Upper lobe of right lung (tissue), 1 donor: ENCODE results near the gene CDH15. TPM values are rescaled to one million over a fixed set of nuclear protein-coding genes. Genes with fewer than 3 reads are reported as not detected.
"Not testable (repeated sequence)": the region's sequence is repeated elsewhere in the genome, so short reads cannot be mapped to it uniquely, and the experiment has no call there.

ENCODE experiments used
- ATAC-seq: fragments of 200-7000 bp; cut with Tn5 transposase; one replicate; pipeline ENCODE4 v1.9.1; 2020; ENCODE audit warnings: mild to moderate bottlenecking, moderate library complexity
- DNase-seq: peaks from one replicate; pipeline ENCODE4 v3.0.0-alpha.2; 2020
- H3K27ac ChIP-seq: fragments of 200-600 bp; one replicate; pipeline ENCODE4 v1.8.0; 2022
- H3K27me3 ChIP-seq: fragments of 200-600 bp; one replicate; pipeline ENCODE4 v1.8.0; 2022; ENCODE audit warnings: mild to moderate bottlenecking
- H3K36me3 ChIP-seq: fragments of 200-600 bp; one replicate; pipeline ENCODE4 v1.8.0; 2022
- H3K4me1 ChIP-seq: fragments of 200-600 bp; one replicate; pipeline ENCODE4 v1.8.0; 2022
- H3K4me3 ChIP-seq: fragments of 200-600 bp; one replicate; pipeline ENCODE4 v1.8.0; 2022; ENCODE audit warnings: mild to moderate bottlenecking
- H3K9me3 ChIP-seq: fragments of 200-600 bp; one replicate; pipeline ENCODE4 v1.8.0; 2022
- intact Hi-C: fragments of 100-400 bp; cut with DNase I; formaldehyde crosslinking; loops from one replicate; pipeline ENCODE4 v1.11.0; 2022
- total RNA-seq: library from RNA; stranded (reverse); fragmentation: NEBNext Ultra II Directional; extraction: Animal tissue kit (Norgen Biotek cat#: 25700); gene quantifications from one replicate; pipeline ENCODE4 v1.2.1, GENCODE V29; 2021
- TF ChIP-seq, protein P1 (sequence below): fragments of 200-600 bp; IDR thresholded peaks from one replicate; pipeline ENCODE4 v1.8.0; 2022; ENCODE audit warnings: antibody characterized with exemption
- donor health status: DM: no; HTN: yes; CAD: no; lungs with severe emphysema.

The CDH15 gene
- total RNA-seq, 1 donor from 2014 or later = 0.43 TPM

DNA sequence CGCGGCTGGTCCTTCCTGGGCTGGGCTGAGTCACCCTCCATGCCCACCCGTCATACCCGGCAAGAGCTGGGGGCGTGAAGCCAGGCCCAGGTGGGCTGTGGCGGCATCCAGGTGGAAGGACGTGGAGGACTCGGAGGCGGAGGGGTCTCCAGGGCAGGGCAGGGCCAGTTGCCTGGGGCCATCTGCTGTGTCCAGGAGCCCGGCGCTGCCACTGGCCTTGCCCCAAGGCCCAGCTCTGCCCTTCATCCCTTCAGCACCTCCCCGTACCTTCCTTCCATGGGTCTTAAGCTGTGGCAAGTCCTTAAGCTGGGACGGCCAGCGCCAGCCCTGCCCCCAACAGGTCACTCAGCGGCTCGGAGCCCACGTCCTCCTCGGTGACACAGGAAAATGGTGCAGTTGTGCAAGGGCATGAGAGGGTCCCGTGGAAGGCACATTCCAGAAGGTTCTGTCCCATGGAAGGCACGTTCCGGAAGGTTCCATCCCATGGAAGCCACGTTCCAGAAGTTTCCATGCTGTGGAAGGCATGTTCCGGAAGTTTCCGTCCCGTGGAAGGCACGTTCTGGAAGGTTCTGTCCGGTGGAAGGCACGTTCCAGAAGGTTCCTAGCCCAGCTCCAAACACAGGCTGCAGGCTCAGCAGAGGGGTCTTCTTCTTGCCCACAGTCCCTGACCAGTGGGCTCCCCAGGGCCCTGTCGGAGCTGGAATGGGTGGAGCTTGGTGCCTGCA is 10.4 kb upstream of the CDH15 start:
- intact Hi-C loops = no loop called here
- H3K36me3 ChIP-seq = no peaks in the 10 kb centered on the region
- H3K27ac ChIP-seq = no peak overlapping the region
- TF ChIP-seq, protein P1, sequence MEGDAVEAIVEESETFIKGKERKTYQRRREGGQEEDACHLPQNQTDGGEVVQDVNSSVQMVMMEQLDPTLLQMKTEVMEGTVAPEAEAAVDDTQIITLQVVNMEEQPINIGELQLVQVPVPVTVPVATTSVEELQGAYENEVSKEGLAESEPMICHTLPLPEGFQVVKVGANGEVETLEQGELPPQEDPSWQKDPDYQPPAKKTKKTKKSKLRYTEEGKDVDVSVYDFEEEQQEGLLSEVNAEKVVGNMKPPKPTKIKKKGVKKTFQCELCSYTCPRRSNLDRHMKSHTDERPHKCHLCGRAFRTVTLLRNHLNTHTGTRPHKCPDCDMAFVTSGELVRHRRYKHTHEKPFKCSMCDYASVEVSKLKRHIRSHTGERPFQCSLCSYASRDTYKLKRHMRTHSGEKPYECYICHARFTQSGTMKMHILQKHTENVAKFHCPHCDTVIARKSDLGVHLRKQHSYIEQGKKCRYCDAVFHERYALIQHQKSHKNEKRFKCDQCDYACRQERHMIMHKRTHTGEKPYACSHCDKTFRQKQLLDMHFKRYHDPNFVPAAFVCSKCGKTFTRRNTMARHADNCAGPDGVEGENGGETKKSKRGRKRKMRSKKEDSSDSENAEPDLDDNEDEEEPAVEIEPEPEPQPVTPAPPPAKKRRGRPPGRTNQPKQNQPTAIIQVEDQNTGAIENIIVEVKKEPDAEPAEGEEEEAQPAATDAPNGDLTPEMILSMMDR = no peak
- peaks cover 6% of the 10 kb centered on the region for H3K27me3 ChIP-seq
- H3K9me3 ChIP-seq = no peaks in the 10 kb centered on the region
- DNase-seq (no peak), ATAC-seq (no peak)
- peaks cover 3% of the 10 kb centered on the region for H3K4me1 ChIP-seq
- H3K4me3 ChIP-seq = no peak overlapping the region

DNA sequence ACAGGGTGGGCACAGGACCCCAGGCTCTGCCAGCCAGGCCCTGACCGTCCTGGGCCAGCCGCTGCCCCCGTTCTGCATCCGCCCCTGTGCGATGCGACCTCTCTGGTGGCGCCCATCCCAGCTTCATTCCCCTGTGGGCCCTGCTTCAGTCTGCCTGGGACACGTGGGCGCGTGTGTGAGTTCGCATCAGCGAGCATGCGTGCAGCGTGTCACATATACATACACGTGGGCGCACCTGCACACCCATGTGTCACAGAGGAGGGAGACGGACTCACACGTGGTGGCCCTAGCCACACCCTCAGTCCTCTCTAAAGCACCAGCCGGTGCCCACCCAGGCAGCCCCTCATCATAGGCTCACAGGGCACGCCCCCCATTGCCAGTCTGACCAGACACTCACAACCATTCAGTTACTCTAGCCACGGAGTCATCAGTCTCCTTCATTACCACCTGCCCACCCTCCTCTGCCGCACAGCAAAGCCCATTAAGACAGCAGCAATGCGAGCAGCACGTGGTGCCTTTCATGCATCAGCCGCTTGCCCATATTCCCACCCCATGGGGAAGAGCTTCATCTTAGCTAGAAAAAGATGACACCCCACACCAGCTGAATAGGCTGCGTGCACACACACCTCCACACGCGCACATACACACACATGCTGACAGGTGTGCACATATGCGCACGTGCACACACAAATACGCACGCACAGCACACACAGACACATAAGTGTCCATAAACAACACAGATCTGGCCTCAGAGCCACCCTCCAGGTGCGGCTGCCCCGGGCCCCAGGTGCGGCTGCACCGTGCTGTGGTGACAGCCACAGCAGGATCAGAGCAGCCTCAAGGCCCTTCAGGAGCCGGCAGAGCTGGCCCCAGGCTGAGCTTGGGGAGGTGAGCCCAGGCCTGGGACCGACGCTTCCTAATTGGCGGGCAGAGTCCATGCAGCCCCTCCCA is 9.5 kb upstream of the CDH15 start:
- TF ChIP-seq, protein P1 = no peak
- Histone ChIP-seq H3K27ac (no peak overlapping the region), H3K9me3 (no peaks in the 10 kb centered on the region), H3K4me1 (no peaks in the 10 kb centered on the region), H3K4me3 (no peak overlapping the region), H3K36me3 (no peaks in the 10 kb centered on the region), H3K27me3 (peaks cover 6% of the 10 kb centered on the region)
- DNase-seq = no peak
- intact Hi-C loops = no loop called here
- no peak for ATAC-seq

DNA sequence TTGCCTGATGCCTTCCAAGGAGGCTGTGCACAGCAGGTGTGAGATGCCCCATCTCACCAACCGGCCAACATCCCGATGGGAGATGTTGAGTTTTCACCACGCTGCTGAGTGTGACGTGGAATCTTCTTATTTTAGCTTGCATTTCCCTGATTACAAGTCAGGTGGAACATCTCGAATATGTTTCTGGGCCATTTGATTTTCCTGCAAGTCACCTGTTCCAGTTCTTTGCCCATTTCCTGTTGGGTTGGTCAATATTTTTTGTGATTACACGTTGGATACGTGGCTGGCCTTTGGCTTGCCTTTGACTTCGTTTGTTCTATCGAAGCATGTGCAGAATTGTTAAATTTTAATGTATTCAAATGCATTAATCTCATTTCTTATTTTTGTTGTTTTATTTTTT is 8.3 kb upstream of the CDH15 start:
- H3K27me3 ChIP-seq = peaks cover 8% of the 10 kb centered on the region
- H3K4me3 ChIP-seq = no peak overlapping the region
- intact Hi-C loops = no loop called here
- no peak overlapping the region for H3K27ac ChIP-seq
- no peaks in the 10 kb centered on the region for H3K9me3 ChIP-seq
- ATAC-seq (no peak), DNase-seq (no peak)
- H3K4me1 ChIP-seq = no peaks in the 10 kb centered on the region
- TF ChIP-seq, protein P1 = no peak
- H3K36me3 ChIP-seq = no peaks in the 10 kb centered on the region

DNA sequence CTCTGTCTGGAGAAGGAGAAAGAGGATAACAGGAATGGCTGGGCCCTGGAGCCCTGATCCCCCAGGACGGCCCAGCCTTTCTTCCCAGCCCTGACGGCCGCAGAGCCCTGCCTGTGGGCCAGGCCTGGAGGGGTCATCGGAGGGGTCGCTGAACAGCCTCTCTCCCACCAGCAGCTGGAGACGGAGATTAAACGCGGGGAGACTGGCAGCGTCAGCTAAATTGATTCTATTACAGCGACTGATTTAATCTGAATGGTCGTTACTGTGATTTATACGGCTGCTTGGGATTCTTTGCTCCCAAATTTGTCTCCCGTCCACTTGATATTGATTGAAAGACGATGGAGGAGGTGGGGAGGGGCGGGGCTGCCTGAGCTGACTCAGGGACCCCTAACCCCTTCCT is 7.1 kb upstream of the CDH15 start:
- ATAC-seq (no peak), DNase-seq (no peak)
- intact Hi-C loops = no loop called here
- H3K27ac ChIP-seq = no peak overlapping the region
- no peak overlapping the region for H3K4me3 ChIP-seq
- TF ChIP-seq, protein P1 = no peak
- no peaks in the 10 kb centered on the region for H3K9me3 ChIP-seq
- H3K4me1 ChIP-seq = no peaks in the 10 kb centered on the region
- no peaks in the 10 kb centered on the region for H3K36me3 ChIP-seq
- H3K27me3 ChIP-seq = peaks cover 20% of the 10 kb centered on the region

DNA sequence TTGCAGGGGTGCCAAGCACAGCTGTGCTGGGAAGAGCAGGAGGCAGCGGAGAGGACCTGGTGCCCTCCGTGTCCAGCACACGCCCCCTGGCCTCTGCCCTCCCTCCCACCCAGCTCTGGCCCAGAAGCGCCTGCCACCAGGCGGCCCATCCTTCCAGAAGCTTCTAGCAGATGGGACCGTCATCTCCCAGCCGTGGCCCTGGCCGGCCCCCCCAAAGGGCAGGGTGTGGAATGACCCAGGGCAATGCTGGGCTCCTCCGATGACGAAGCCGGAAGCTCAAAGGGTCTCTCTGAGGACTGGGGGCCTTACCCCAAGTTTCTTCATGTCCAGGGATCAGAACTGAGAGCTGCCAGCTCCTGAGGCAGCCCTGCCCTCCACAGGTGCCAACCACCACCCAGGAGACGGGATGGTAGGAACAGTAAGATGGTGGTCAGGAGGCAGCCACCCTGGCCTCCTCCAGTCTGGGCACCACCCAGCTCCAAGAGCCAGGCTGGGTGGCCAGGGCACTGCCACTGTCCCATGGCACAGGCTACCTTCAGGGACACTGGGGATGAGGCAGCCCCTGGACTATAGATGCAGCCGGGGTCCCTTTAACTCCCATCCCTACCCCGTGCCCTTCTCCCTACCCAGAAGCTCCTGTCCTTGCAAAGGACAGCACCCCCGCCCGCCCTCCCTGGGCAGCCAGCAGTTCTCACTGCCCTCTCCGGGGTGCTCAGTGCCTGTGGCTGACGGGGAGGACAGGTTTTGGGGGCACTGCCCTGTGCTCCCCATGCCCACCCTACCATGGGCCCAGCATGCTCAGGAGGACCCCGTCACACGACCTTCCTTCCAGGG is 6.5 kb upstream of the CDH15 start:
- no peak overlapping the region for H3K4me3 ChIP-seq
- TF ChIP-seq, protein P1 = no peak
- no peak overlapping the region for H3K27ac ChIP-seq
- H3K4me1 ChIP-seq = peaks cover under 1% of the 10 kb centered on the region
- no peaks in the 10 kb centered on the region for H3K9me3 ChIP-seq
- ATAC-seq (no peak), DNase-seq (no peak)
- intact Hi-C loops = no loop called here
- H3K27me3 ChIP-seq = peaks cover 20% of the 10 kb centered on the region
- H3K36me3 ChIP-seq = no peaks in the 10 kb centered on the region

DNA sequence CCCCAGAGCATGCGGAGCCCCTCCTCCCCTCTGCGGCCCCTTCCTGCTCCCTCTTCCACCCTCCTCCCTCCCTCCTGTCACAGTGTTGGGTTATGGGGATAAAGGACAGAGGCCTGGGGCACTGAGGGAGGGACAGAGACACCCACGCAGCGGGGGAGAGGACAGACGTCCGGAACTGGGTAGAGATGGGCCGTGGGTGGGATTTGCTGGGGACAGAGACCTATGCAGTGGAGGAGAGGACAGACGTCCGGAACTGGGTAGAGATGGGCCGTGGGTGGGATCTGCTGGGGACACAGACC is 5.9 kb upstream of the CDH15 start:
- H3K36me3 ChIP-seq, ATAC-seq, H3K4me3 ChIP-seq, DNase-seq, H3K9me3 ChIP-seq, H3K27ac ChIP-seq, intact Hi-C loops, H3K4me1 ChIP-seq: not testable (repeated sequence)
- peaks cover 20% of the 10 kb centered on the region for H3K27me3 ChIP-seq
